Endothelial cell of umbilical vein (primary cell): ENCODE data around the gene CCDC85C. TPM values are rescaled to one million over a fixed set of nuclear protein-coding genes. Genes with fewer than 3 reads are reported as not detected.

Experiments used
- BruUV-seq: library from RNA; stranded (reverse); fragments of 400-500 nt; replicated peaks from 2 replicates; lab custom pipeline; 2021; lab: Mats Ljungman, UMichigan
- CTCF ChIA-PET: fragments of 300-600, 350-600 bp; sonication (Branson Sonifier 250); formaldehyde crosslinking; loops from one replicate; lab custom pipeline; 2021; ENCODE audit warnings: antibody characterized with exemption, inconsistent platforms; lab: Charles Lee
- POLR2A ChIA-PET: fragments of 300-600, 350-600 bp; sonication (Branson Sonifier 250); formaldehyde crosslinking; loops from one replicate; lab custom pipeline; 2021; ENCODE audit warnings: antibody characterized with exemption, inconsistent platforms; lab: Charles Lee
- DNase-seq: peaks from one replicate; pipeline ENCODE4 v3.0.0-alpha.2; 2011; ENCODE audit warnings: low read depth, low spot score
- FAIRE-seq: peaks from 2 replicates; lab custom pipeline; 2011; peaks lifted over from hg19 to GRCh38; lab: Jason Lieb, UNC
- H2AFZ ChIP-seq: 2 replicates; pipeline ENCODE4 v1.6.0; 2012; ENCODE audit warnings: low read depth, low read length, control low read depth, inconsistent platforms
- H3K27ac ChIP-seq: 2 replicates; pipeline ENCODE4 v1.5.1; 2011; ENCODE audit warnings: low read depth, mild to moderate bottlenecking, control low read depth, low read length, moderate library complexity; ENCODE audit not compliant: insufficient read depth
- H3K27me3 ChIP-seq, 2 experiments: 2 replicates each; pipeline versions ENCODE4 v1.6.0 to v1.6.1; 2011; ENCODE audit warnings: low read length in 2 of 2, mixed read lengths in 1 of 2; ENCODE audit not compliant: control insufficient read depth in 2 of 2, insufficient read depth in 2 of 2
- H3K36me3 ChIP-seq, 2 experiments: 2 replicates in 1 of 2; 3 replicates in 1 of 2; pipeline ENCODE4 v1.5.1; 2011; ENCODE audit warnings: low read length in 2 of 2, mild to moderate bottlenecking in 1 of 2, moderate library complexity in 1 of 2; ENCODE audit not compliant: control insufficient read depth in 2 of 2, insufficient read depth in 2 of 2; ENCODE audit errors: extremely low read depth in 1 of 2
- H3K4me1 ChIP-seq: 3 replicates; pipeline ENCODE4 v1.5.1; 2011; ENCODE audit warnings: mild to moderate bottlenecking, low read length; ENCODE audit not compliant: control insufficient read depth, insufficient read depth; ENCODE audit errors: extremely low read depth
- H3K4me2 ChIP-seq: 2 replicates; pipeline ENCODE4 v1.6.1; 2011; ENCODE audit warnings: low read length, control low read depth, mixed read lengths; ENCODE audit not compliant: insufficient read depth
- H3K4me3 ChIP-seq, 3 experiments: fragments of 200-600 bp in 1 of 3; sonication (generic), shearing (Covaris generic) in 1 of 3; replicated peaks in 1 of 3; 2 replicates each; pipeline ENCODE4 v1.5.1; 2011 to 2016; ENCODE audit warnings: control low read depth in 3 of 3, low read length in 3 of 3, mild to moderate bottlenecking in 2 of 3, inconsistent platforms in 1 of 3, low read depth in 1 of 3, moderate library complexity in 1 of 3; ENCODE audit not compliant: insufficient read depth in 1 of 3
- H3K79me2 ChIP-seq: 2 replicates; pipeline ENCODE4 v1.6.0; 2012; ENCODE audit warnings: low read length, inconsistent platforms; ENCODE audit not compliant: control insufficient read depth, insufficient read depth
- H3K9ac ChIP-seq: replicated peaks from 2 replicates; pipeline ENCODE3; 2011; ENCODE audit warnings: low read length, control low read depth; ENCODE audit not compliant: insufficient read depth; ENCODE audit errors: extremely low read depth
- H3K9me1 ChIP-seq: replicated peaks from 3 replicates; pipeline ENCODE4 v1.6.0; 2011; ENCODE audit warnings: mild to moderate bottlenecking, low read length; ENCODE audit not compliant: control insufficient read depth, insufficient read depth; ENCODE audit errors: extremely low read depth
- H3K9me3 ChIP-seq: replicated peaks from 2 replicates; pipeline ENCODE4 v1.5.1; 2012; ENCODE audit warnings: low read length, inconsistent platforms; ENCODE audit not compliant: control insufficient read depth, insufficient read depth
- H4K20me1 ChIP-seq: replicated peaks from 2 replicates; pipeline ENCODE3; 2011; ENCODE audit warnings: mild to moderate bottlenecking, low read length; ENCODE audit not compliant: control insufficient read depth, insufficient read depth; ENCODE audit errors: extremely low read depth
- CTCF ChIP-seq, 2 donors: IDR thresholded peaks; 1 replicate in 1 of 2; 2 replicates in 1 of 2; pipeline ENCODE4 v1.5.1; 2011; ENCODE audit warnings: low read length in 2 of 2, mild to moderate bottlenecking in 2 of 2, moderate library complexity in 2 of 2, control low read depth in 1 of 2, inconsistent platforms in 1 of 2, low read depth in 1 of 2; ENCODE audit not compliant: insufficient read depth in 1 of 2; ENCODE audit errors: extremely low read depth in 1 of 2
- EZH2 ChIP-seq: IDR thresholded peaks from 2 replicates; pipeline ENCODE4 v1.6.1; 2012; ENCODE audit warnings: borderline replicate concordance, low read depth, mild to moderate bottlenecking, moderate library complexity, low read length, inconsistent platforms; ENCODE audit not compliant: severe bottlenecking
- FOS ChIP-seq: IDR thresholded peaks from 2 replicates; pipeline ENCODE4 v1.6.1; 2011; ENCODE audit warnings: mild to moderate bottlenecking, low read length, moderate library complexity, borderline replicate concordance; ENCODE audit not compliant: insufficient read depth
- GATA2 ChIP-seq: IDR thresholded peaks from 2 replicates; pipeline ENCODE4 v1.7.0; 2011; ENCODE audit warnings: low read depth, mild to moderate bottlenecking, moderate library complexity, mixed read lengths, low read length; ENCODE audit not compliant: insufficient read length, insufficient read depth
- JUN ChIP-seq: IDR thresholded peaks from 2 replicates; pipeline ENCODE4 v1.6.1; 2011; ENCODE audit warnings: borderline replicate concordance, low read depth; ENCODE audit not compliant: insufficient read length, insufficient read depth
- MAX ChIP-seq: IDR thresholded peaks from 2 replicates; pipeline ENCODE4 v1.6.1; 2011; ENCODE audit not compliant: insufficient read depth, insufficient read length
- MYC ChIP-seq: IDR thresholded peaks from one replicate; pipeline ENCODE4 v1.6.1; 2011; ENCODE audit warnings: mild to moderate bottlenecking, low read depth, low read length
- POLR2A ChIP-seq: IDR thresholded peaks from 2 replicates; pipeline ENCODE4 v1.6.1; 2012; ENCODE audit warnings: low read depth, mild to moderate bottlenecking, control low read depth, low read length
- POLR2AphosphoS5 ChIP-seq: IDR thresholded peaks from 2 replicates; pipeline ENCODE4 v1.6.1; 2012; ENCODE audit warnings: low read depth, mild to moderate bottlenecking, control low read depth, low read length, moderate library complexity; ENCODE audit not compliant: insufficient read depth
- dilution Hi-C: fragments of 300-500 bp; cut with MboI; formaldehyde crosslinking; loops from one replicate; pipeline ENCODE4 v1.15.0; 2019; ENCODE audit warnings: low sequenced_read_pairs; ENCODE audit not compliant: extremely low pct_ligation_motif_present
- intact Hi-C: fragments of 100-400 bp; cut with micrococcal nuclease; formaldehyde crosslinking; loops from one replicate; pipeline ENCODE4 v1.10.0; 2022
- polyA plus RNA-seq, 4 experiments: library from polyadenylated mRNA; depleted of rRNA in 3 of 4; stranded (reverse) in 3 of 4; unstranded in 1 of 4; fragments of >200 nt; gene quantifications; 2 replicates each; pipeline versions ENCODE4 v1.2.1 to v1.2.3, GENCODE V29; 2011 to 2012; ENCODE audit warnings: missing spikeins in 1 of 4
- total RNA-seq: library from RNA; stranded (reverse); gene quantifications from 2 replicates; pipeline ENCODE4 v1.2.3, GENCODE V29; 2021

The CCDC85C gene
- total and polyA plus RNA-seq, 2 donors (not counting 3 experiments of a cell fraction or from before 2014, with no cell fraction given): 7.5 to 17.8 TPM

- TF ChIP-seq CTCF (IDR thresholded peaks at IDR 0.05; ENCODE audit: extremely low read depth in 1 of 2, insufficient read depth in 1 of 2, low read depth in 1 of 2, low read length in 2 of 2) (peak; percentile 46 to 70), EZH2 (no peak)
- dilution Hi-C loops: no loop called here
- Histone ChIP-seq H3K27me3 (no peaks in the 10 kb centered on the region), H3K4me1 (peaks cover 5% of the 10 kb centered on the region), H3K9ac (no peak overlapping the region), H4K20me1 (no peaks in the 10 kb centered on the region), H3K36me3 (no peaks in the 10 kb centered on the region), H3K79me2 (no peaks in the 10 kb centered on the region), H2AFZ (no peak overlapping the region), H3K4me2 (no peak overlapping the region), H3K9me1 (no peaks in the 10 kb centered on the region), H3K4me3 (no peak overlapping the region), H3K27ac (no peak overlapping the region), H3K9me3 (no peaks in the 10 kb centered on the region)
- DNase-seq (peak; percentile 77), FAIRE-seq (peak; percentile 58)
- no TSS peak for BruUV-seq
- POLR2A ChIA-PET: no interaction called here
- intact Hi-C loops: loop anchor here (1.0 to 2.0 kb wide), 4 partner anchors 12 to 66 kb away; no protein-coding TSS in a partner anchor
- CTCF ChIA-PET: interaction anchor here (0.6 to 1.9 kb wide), 12 partner anchors 9 to 67 kb away, joined by 3 to 13 read pairs (median 4); no protein-coding TSS in a partner anchor
Observed at GRCh38 chr14:99562856-99563748, 40.9 kb downstream of the CCDC85C start.

- no peaks in the 10 kb centered on the region for H3K9me3 ChIP-seq
- no peaks in the 10 kb centered on the region for H3K79me2 ChIP-seq
- H3K36me3 ChIP-seq: no peaks in the 10 kb centered on the region
- ChIA-PET POLR2A (no interaction called here), CTCF (interaction anchor here (1.3 to 1.9 kb wide), 4 partner anchors 40 to 56 kb away, joined by 3 to 8 read pairs (median 4); no protein-coding TSS in a partner anchor)
- no peaks in the 10 kb centered on the region for H4K20me1 ChIP-seq
- no peaks in the 10 kb centered on the region for H3K9me1 ChIP-seq
- FAIRE-seq: no peak
- dilution Hi-C loops (no loop called here), intact Hi-C loops (loop anchor here (2.0 kb wide), 1 partner anchor 31 kb away; no protein-coding TSS in a partner anchor)
- no peak overlapping the region for H3K4me3 ChIP-seq
- H3K9ac ChIP-seq: no peak overlapping the region
- no peak for DNase-seq
- TF ChIP-seq JUN (no peak), MAX (no peak), POLR2AphosphoS5 (no peak), EZH2 (no peak), POLR2A (no peak), FOS (no peak), GATA2 (no peak), CTCF (IDR thresholded peaks at IDR 0.05; ENCODE audit: extremely low read depth in 1 of 2, insufficient read depth in 1 of 2, low read depth in 1 of 2, low read length in 2 of 2) (no peak), MYC (no peak)
- no peak overlapping the region for H2AFZ ChIP-seq
- no peak overlapping the region for H3K4me2 ChIP-seq
- H3K4me1 ChIP-seq: peaks cover 5% of the 10 kb centered on the region
- no TSS peak for BruUV-seq
- H3K27me3 ChIP-seq: no peaks in the 10 kb centered on the region
- H3K27ac ChIP-seq: no peak overlapping the region
Observed at GRCh38 chr14:99561864-99562263, 42.1 kb downstream of the CCDC85C start.
